ENCODE data around the gene ATP8A2. TPM values are rescaled to one million over a fixed set of nuclear protein-coding genes. Genes with fewer than 3 reads are reported as not detected.

Gene ATP8A2
- total RNA-seq, 1 experiment from 2014 or later = 5.2 TPM

DNA sequence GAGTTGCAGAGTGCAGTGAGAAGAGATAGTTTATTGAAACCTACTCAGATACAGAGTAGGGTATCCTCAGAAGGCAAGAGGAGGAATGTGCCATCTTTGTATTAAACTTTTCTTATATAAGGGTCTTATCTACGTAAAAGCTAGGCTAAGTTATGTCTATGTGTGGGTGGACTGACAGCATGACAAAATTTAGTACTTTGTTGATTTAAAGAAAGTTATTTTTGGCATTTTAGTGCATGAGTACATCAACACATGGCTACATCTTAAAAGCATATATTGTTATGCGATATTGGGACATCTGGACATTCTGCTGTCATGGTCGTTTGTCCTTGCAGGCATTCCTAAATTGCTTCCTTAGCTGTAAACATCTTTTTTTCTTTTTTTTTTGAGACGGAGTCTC, 19.0 kb upstream of the ATP8A2 start:
- Mint-ChIP-seq H3K27me3 (ENCODE audit: low read depth) (no peaks in the 10 kb centered on the region), H3K9me3 (peaks cover 4% of the 10 kb centered on the region; the same call in 1 of the 2 replicates), H3K36me3 (no peaks in the 10 kb centered on the region), H3K4me1 (peaks cover 4% of the 10 kb centered on the region), H3K27ac (no peak overlapping the region), H3K4me3 (no peak overlapping the region)
- CTCF ChIA-PET = no interaction called here
- TF ChIP-seq, protein P1, sequence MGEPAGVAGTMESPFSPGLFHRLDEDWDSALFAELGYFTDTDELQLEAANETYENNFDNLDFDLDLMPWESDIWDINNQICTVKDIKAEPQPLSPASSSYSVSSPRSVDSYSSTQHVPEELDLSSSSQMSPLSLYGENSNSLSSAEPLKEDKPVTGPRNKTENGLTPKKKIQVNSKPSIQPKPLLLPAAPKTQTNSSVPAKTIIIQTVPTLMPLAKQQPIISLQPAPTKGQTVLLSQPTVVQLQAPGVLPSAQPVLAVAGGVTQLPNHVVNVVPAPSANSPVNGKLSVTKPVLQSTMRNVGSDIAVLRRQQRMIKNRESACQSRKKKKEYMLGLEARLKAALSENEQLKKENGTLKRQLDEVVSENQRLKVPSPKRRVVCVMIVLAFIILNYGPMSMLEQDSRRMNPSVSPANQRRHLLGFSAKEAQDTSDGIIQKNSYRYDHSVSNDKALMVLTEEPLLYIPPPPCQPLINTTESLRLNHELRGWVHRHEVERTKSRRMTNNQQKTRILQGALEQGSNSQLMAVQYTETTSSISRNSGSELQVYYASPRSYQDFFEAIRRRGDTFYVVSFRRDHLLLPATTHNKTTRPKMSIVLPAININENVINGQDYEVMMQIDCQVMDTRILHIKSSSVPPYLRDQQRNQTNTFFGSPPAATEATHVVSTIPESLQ (CRISPR knock-in tag; IDR thresholded peaks at IDR 0.05) = no peak
- TF ChIP-seq, protein P2, sequence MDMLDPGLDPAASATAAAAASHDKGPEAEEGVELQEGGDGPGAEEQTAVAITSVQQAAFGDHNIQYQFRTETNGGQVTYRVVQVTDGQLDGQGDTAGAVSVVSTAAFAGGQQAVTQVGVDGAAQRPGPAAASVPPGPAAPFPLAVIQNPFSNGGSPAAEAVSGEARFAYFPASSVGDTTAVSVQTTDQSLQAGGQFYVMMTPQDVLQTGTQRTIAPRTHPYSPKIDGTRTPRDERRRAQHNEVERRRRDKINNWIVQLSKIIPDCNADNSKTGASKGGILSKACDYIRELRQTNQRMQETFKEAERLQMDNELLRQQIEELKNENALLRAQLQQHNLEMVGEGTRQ (CRISPR knock-in tag; IDR thresholded peaks at IDR 0.05) = no peak
- no peak for TF ChIP-seq ERG (CRISPR knock-in tag; IDR thresholded peaks at IDR 0.05)
- TF ChIP-seq SP1 (CRISPR knock-in tag; conservative IDR thresholded peaks at IDR 0.05) = no peak
- no peak for ATAC-seq
- DNase-seq (ENCODE audit: low spot score) = no peak
- POLR2A ChIA-PET = no interaction called here

- Mint-ChIP-seq H3K4me1 (peaks cover 8% of the 10 kb centered on the region), H3K9me3 (peaks cover 4% of the 10 kb centered on the region; the same call in 1 of the 2 replicates), H3K4me3 (no peak overlapping the region), H3K36me3 (no peaks in the 10 kb centered on the region), H3K27me3 (ENCODE audit: low read depth) (no peaks in the 10 kb centered on the region), H3K27ac (no peak overlapping the region)
- ChIA-PET CTCF (no interaction called here), POLR2A (no interaction called here)
- no peak for ATAC-seq
- DNase-seq (ENCODE audit: low spot score) = no peak
- TF ChIP-seq ZNF263 (CRISPR knock-in tag; IDR thresholded peaks at IDR 0.05; ENCODE audit: low read depth) = no peak
- TF ChIP-seq NR1H2 (CRISPR knock-in tag; IDR thresholded peaks at IDR 0.05) = no peak
- TF ChIP-seq, protein P3, sequence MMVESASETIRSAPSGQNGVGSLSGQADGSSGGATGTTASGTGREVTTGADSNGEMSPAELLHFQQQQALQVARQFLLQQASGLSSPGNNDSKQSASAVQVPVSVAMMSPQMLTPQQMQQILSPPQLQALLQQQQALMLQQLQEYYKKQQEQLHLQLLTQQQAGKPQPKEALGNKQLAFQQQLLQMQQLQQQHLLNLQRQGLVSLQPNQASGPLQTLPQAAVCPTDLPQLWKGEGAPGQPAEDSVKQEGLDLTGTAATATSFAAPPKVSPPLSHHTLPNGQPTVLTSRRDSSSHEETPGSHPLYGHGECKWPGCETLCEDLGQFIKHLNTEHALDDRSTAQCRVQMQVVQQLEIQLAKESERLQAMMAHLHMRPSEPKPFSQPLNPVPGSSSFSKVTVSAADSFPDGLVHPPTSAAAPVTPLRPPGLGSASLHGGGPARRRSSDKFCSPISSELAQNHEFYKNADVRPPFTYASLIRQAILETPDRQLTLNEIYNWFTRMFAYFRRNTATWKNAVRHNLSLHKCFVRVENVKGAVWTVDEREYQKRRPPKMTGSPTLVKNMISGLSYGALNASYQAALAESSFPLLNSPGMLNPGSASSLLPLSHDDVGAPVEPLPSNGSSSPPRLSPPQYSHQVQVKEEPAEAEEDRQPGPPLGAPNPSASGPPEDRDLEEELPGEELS (CRISPR knock-in tag; IDR thresholded peaks at IDR 0.05) = no peak
- no peak for TF ChIP-seq OVOL2 (CRISPR knock-in tag; IDR thresholded peaks at IDR 0.05; ENCODE audit: borderline replicate concordance)
- TF ChIP-seq, protein P4, sequence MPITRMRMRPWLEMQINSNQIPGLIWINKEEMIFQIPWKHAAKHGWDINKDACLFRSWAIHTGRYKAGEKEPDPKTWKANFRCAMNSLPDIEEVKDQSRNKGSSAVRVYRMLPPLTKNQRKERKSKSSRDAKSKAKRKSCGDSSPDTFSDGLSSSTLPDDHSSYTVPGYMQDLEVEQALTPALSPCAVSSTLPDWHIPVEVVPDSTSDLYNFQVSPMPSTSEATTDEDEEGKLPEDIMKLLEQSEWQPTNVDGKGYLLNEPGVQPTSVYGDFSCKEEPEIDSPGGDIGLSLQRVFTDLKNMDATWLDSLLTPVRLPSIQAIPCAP (CRISPR knock-in tag; IDR thresholded peaks at IDR 0.05) = no peak
- no peak for TF ChIP-seq ZNF219 (CRISPR knock-in tag; IDR thresholded peaks at IDR 0.05; ENCODE audit: borderline replicate concordance)
- no peak for TF ChIP-seq JUN (CRISPR knock-in tag; IDR thresholded peaks at IDR 0.05)
- no peak for TF ChIP-seq JAZF1 (CRISPR knock-in tag; IDR thresholded peaks at IDR 0.05)
- no peak for TF ChIP-seq USF1 (CRISPR knock-in tag; IDR thresholded peaks at IDR 0.05)
- no peak for TF ChIP-seq ZNF416 (CRISPR knock-in tag; IDR thresholded peaks at IDR 0.05)
- TF ChIP-seq KAT7 (CRISPR knock-in tag; IDR thresholded peaks at IDR 0.05; ENCODE audit: borderline replicate concordance) = no peak
- TF ChIP-seq SP1 (CRISPR knock-in tag; conservative IDR thresholded peaks at IDR 0.05) = no peak
- no peak for TF ChIP-seq ERG (CRISPR knock-in tag; IDR thresholded peaks at IDR 0.05)
- no peak for TF ChIP-seq AFF4 (CRISPR knock-in tag; IDR thresholded peaks at IDR 0.05; ENCODE audit: borderline replicate concordance)
- TF ChIP-seq GRHL2 (CRISPR knock-in tag; IDR thresholded peaks at IDR 0.05; ENCODE audit: insufficient replicate concordance, severe bottlenecking) = no peak
Observed at GRCh38 chr13:25353344-25353743, 18.4 kb upstream of the ATP8A2 start.

All from WTC11 (cell line).